ENCODE results near the gene HSPH1. TPM values are rescaled to one million over a fixed set of nuclear protein-coding genes. Genes with fewer than 3 reads are reported as not detected.

Gene HSPH1
- 34.2 and 57.7 TPM in 2 replicates for total RNA-seq

DNA sequence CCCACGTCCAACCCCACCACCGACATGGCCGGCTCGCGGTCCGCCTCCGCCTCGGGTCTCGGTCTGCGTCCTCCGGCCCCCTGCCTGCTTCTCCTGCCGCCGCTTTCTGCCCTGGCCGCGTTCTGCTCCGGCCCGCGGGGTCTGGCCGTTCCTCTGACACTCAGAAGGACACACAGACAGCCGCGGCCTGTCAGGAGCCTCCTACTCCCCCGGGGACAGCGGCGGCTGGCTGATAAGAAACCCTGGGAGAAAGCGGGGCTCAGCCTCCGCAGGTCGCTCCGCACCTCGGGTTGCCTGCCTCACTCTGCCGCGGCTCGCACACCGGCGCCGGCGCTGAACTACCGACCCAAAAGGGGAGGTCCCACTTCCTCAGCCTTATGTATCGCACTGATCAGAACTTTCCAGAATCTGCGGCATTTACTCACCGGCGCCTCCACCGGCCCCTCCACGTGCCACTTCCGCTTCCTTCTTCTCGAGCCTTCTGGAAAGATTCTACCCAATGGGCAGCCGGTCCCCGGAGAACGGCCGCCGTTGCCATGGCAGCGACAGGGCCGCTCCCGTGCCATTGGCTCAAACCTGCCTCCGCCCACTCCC, at the start of gene HSPH1:
Gene HSPH1 (minus strand): TSS at position 348 of the 594 bp plus-strand sequence. CDS start 322 bp downstream, at position 26.

GRCh38 chr13:31199849-31200636, 38.3 kb upstream of the HSPH1 start, which contains the start of gene B3GLCT:
Gene B3GLCT, plus strand, starts transcription at chr13:31199975. Its CDS starts 110 bp downstream, at chr13:31200085.

Other genes starting within 250 kb of the HSPH1 start
- not detected in 2 replicates for gene TEX26, start 229.2 kb downstream of the HSPH1 start, total RNA-seq
- gene B3GLCT, start 38.1 kb upstream of the HSPH1 start, total RNA-seq: 7.0 TPM in 2 replicates